GM12801 (cell line): ENCODE data around the gene AIFM2.

Source experiments
- CTCF ChIP-seq: IDR thresholded peaks from one replicate; pipeline ENCODE4 v1.5.1; 2011; ENCODE audit warnings: control low read depth; ENCODE audit not compliant: insufficient read length; ENCODE audit errors: extremely low read depth

The AIFM2 gene

GRCh38 chr10:70132098-70133029, at the start of gene AIFM2:
Gene AIFM2 (minus strand): TSS chr10:70132825. CDS start chr10:70124084, 8,741 bp downstream.
- TF ChIP-seq CTCF = no peak

- no peak for TF ChIP-seq CTCF
Measured at GRCh38 chr10:70178139-70178725, 45.6 kb upstream of the AIFM2 start.

GRCh38 chr10:70176441-70176840, 43.8 kb upstream of the AIFM2 start:
- no peak for TF ChIP-seq CTCF

GRCh38 chr10:70175516-70175915, 42.9 kb upstream of the AIFM2 start:
- no peak for TF ChIP-seq CTCF

GRCh38 chr10:70174058-70174741, 41.6 kb upstream of the AIFM2 start:
- TF ChIP-seq CTCF = no peak

GRCh38 chr10:70169649-70170364, 37.2 kb upstream of the AIFM2 start:
- no peak for TF ChIP-seq CTCF

GRCh38 chr10:70169011-70169410, 36.4 kb upstream of the AIFM2 start:
- TF ChIP-seq CTCF = no peak
